Esophagus squamous epithelium (tissue), 4 donors: Measurements from ENCODE around the gene TTYH3.

Experiments
- POLR2A ChIP-seq, 4 donors: fragments of 450-650 bp; IDR thresholded peaks; one replicate each; pipeline ENCODE4 v1.6.1; 2017; ENCODE audit warnings: antibody characterized with exemption in 4 of 4, mild to moderate bottlenecking in 4 of 4, moderate library complexity in 3 of 4
- TF ChIP-seq, protein P1 (sequence below), 6 experiments: fragments of 450-650 bp in 4 of 6; fragments of 200-600 bp in 2 of 6; sonication (generic) in 2 of 6; IDR thresholded peaks; one replicate each; pipeline ENCODE4 v1.5.1; 2016 to 2019; ENCODE audit warnings: antibody characterized with exemption in 6 of 6, mild to moderate bottlenecking in 4 of 6, moderate library complexity in 4 of 6

GRCh38 chr7:2626498-2627117 lies 5.2 kb upstream of the TTYH3 start:
- TF ChIP-seq, protein P1, sequence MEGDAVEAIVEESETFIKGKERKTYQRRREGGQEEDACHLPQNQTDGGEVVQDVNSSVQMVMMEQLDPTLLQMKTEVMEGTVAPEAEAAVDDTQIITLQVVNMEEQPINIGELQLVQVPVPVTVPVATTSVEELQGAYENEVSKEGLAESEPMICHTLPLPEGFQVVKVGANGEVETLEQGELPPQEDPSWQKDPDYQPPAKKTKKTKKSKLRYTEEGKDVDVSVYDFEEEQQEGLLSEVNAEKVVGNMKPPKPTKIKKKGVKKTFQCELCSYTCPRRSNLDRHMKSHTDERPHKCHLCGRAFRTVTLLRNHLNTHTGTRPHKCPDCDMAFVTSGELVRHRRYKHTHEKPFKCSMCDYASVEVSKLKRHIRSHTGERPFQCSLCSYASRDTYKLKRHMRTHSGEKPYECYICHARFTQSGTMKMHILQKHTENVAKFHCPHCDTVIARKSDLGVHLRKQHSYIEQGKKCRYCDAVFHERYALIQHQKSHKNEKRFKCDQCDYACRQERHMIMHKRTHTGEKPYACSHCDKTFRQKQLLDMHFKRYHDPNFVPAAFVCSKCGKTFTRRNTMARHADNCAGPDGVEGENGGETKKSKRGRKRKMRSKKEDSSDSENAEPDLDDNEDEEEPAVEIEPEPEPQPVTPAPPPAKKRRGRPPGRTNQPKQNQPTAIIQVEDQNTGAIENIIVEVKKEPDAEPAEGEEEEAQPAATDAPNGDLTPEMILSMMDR (IDR thresholded peaks at IDR 0.05), result no peak
- TF ChIP-seq POLR2A (IDR thresholded peaks at IDR 0.05), result no peak
